NCI-H345 (cell line): ENCODE results near the gene PDGFC.

Experiments used
- DNase-seq: peaks from one replicate; lab custom pipeline; 2025; lab: John Stamatoyannopoulos, UW

The PDGFC gene

DNA sequence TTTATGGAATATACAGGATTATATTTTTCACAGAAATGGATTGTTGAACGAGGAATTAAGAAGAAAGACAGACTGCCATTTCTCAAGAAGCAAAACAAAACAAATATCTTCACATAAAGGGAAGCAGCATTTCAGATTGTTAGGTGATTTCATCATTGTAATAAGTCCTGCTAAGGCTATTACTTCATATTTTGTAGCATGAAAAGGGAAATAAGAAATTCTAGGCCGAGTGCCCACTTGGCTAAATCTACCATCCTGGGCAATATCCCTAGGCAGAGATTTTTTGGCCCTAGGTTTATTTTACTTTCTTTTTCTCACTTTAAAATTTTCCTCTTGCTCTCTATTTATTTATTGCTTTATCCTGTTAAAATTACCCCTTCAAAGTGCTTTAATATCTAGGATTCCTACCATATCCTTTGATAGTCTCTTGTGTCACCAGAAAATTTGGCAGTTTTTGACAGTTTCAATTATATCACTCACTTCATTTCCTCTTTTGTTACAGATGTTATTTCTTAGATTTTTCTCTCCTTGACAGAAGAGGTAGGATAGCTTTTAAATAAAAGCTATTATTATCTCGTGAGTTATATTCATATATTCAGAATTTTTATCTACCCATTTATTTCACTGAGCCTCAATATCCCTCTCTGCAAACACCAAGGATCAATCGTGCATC, 142.3 kb downstream of the PDGFC start:
- DNase-seq, result no peak

DNA sequence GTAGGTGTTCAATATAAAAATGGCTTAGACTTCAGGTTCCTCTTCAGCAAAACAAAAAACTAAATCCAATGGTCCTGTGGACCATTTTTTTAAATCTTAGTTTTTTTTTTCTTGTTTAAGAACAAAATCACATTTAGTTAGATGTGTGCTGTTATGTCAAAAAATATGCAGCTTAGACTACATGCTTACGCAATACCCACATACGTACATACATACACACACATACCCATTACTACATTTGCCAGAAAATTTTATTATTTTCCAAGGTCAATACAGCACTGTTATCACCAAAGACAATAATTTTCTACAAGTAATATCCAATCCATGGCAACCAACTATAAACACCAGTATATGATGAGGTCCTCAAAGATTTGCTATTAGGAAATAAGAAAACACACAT, 144.1 kb downstream of the PDGFC start:
- no peak for DNase-seq

DNA sequence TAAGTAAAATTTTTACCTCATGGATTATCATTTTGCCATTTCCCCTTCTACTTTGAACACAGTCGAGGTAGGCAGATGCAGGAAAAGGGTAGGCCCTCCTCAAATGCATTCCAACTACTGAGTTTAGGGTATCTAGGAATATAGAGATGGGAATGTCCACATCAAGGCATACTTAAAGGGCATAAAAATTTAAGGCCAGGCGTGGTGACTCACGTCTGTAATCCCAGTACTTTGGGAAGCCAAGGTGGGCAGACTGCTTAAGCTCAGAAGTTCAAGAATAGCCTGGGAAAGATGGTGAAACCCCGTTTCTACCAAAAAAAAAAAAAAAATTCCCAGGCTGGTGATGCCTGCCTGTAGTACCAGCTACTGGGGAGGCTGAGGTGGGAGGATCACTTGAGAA, 146.5 kb downstream of the PDGFC start:
- no peak for DNase-seq

DNA sequence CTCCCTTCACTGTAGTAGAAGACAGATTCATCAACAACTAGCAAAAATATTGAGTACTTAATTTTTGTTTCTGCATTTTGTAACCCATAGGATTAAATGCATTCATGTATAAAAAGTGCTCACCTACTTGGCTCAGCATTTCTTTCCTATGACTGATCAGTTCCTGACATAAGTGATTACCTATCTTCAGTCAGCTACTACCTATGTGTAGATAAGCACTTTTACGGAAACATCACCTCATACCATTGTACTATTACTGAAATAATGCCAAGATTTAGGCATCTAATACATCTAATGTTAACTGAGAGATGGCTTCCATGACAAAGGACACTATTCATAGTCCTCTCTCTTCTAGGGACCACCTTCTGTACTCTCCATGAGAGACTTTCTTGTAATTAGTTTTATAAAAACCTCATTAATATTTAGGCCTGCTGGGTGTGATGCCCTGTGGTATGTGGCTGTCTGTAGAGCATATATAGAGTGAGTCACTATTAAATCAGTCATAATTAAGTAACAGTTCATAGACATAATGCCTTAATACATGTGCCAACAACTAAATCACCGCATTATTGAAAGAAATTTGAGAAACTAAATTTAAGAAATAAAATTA, 147.0 kb downstream of the PDGFC start:
- no peak for DNase-seq

DNA sequence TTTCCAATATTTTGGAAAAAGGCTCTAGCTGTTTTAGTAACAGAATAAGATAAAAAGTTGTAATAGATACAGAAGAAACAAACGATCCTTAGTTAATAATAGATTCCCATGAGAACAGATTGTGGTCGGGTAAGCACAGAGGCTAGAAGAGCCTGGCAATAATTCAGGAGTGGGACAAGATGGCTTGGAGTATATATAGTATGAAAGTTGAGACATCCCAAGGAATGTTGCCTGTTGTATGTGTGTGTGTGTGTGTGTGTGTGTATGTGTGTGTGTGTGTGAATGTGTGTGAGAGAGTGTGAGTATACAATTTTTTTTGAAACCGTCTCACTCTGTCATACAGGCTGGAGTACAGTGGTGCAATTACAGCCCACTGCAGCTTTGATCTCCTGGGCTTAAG, 150.7 kb downstream of the PDGFC start:
- no peak for DNase-seq

DNA sequence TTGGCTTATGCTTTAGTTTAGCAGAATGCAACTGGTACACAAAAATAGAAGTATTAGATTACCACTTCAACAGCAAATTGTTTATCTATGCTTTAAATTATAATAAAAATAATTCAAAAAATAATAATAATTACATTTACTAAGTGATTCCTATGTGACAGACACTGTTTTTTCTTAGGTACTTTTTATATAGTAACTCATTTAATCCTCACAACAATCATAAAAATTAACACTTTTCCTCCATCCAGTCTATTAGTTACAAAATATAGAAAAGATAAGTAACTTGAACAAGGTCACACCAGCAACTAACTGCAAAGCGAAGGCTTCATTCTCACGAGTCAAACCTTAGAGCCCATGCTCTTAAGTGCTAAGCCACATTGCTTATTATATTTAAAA, 155.2 kb downstream of the PDGFC start:
- no peak for DNase-seq

DNA sequence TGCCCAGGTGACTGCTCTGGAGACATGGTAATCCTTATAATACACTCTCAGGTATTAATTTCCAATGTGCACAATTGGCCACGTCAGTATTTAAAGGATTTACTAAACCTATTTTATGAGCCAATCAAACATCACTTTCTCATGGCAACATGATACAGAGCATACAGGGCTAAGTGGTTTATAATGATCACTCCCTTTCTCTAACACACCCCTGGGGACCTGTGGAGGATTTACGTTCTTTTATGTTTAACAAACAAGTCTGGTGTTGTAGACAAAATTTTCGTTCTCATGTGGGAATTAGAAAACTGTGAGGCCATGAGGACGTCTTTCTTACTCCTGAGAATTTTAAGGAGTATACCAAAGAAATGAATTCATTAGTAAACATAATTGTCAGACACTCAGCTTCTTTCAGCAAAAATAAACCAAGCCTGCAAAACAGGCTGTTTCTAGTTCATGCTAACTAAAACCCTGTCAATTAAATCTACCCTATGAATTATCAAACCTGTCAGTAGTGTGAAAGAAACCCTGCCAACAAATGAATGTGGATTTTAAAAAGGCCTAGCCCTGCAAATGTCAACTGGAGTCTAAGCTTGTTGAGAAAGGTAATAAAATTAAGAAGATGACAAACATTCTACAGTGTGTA, 155.8 kb downstream of the PDGFC start:
- peak; percentile 83 for DNase-seq

DNA sequence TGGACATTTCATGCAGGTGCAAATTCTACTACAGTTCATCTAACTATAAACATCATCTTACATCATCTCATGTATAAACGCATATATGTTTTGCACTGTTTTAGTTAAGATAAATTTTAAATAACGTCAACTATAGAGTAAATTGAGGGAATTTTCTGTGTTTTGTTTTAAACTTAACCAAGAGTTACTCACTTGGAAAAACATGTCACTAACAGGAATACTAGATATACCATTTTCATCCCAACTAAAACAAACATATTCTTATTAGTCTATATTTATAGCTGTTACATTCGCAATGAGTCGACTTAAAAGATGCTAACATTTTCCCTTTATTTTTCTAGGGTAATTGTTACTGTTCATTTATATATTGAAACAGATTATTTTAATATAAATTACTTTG, 159.6 kb downstream of the PDGFC start:
- DNase-seq, result no peak

DNA sequence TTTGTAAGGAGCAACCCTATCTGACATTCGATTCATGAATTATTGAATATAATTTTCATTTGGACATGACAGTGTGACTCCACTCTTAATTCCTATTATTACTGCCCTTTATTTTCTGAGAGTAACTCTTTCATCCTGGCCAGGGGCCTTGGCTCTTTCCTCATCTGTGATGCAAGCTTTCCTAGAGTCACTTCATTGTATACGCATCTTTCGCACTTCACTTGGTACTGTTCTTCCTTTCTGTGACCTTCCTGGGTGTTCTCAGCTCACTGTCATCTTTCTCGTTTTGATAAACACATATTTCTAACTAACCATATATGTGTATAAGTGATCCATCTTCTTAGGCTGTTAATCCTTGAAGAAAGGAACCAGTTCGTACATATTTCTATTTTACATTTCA, 160.3 kb downstream of the PDGFC start:
- DNase-seq, result no peak

DNA sequence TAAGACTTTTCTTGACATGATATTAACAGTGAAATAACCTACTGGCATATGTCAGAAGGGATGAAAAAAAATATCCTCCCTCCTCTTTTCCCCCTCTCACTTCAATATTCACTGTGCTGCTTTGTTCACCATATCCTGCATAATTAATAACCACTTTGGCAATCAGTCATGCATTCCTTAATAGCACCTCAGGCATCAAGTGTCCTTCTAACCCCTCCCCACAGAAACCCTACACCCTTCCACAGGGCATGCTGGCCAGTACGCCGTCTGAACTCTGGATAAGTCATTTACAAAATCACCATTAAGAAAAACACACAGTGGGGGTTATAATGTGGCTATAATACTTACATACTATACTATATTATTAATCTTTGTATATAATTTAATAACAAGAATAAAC, 165.9 kb downstream of the PDGFC start:
- DNase-seq, result no peak

DNA sequence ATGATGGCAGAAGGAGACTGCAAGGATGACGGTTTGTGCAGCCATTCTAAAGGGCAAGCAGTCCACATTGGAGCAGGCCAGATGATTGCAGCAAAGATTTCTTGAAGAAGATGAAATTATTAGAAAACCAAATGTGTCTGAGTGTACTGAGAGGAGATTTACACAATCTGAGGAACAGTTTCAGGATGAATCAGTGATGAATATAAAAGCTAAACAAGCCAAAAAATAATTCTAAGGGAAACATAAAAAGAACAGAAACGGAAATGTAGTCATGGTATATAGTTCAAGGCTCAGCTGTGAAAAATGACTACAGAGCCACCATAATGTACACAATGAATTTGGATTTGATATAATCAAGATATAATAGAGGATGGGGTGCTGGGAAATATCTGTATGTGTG, 168.5 kb downstream of the PDGFC start:
- DNase-seq, result no peak

DNA sequence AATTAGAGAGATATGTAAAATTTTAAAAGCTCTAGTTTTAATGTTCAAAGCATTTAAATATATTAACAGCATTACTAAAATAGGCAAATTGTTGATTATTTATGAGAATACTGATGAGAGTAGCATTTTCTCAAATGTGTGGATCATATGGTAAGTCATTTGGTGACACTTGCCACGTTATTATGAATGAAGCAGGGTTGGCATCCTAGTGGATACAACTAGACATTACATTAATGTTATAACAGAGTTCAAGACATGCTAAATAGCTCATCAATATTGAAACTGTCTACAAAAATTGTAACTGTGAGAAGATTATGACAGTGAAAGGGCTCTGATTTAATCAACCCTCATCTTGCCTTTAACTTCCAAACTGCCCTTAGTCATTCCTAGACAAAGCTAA, 171.1 kb downstream of the PDGFC start:
- no peak for DNase-seq

DNA sequence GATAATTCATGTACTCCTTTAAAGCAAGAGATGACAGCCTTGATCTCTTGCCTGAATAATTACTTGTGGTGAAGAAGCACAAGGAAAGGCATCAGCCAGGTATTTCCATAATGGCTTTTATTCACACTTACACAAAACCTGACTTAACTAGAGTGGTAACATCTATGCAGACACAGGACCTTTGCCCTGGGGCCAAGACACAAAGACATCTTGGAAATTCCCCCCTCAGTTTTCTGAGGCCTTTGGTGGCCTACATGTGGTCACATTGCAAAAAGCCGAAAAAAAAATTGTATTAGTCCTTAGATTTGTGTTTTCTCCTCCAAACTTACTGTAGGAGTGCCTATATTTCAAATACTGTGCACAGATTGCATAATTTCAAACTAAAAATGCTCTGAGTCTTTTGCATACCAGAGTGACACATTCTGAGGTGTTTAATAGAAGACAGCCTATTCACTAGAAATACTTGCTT, 172.4 kb downstream of the PDGFC start:
- no peak for DNase-seq

DNA sequence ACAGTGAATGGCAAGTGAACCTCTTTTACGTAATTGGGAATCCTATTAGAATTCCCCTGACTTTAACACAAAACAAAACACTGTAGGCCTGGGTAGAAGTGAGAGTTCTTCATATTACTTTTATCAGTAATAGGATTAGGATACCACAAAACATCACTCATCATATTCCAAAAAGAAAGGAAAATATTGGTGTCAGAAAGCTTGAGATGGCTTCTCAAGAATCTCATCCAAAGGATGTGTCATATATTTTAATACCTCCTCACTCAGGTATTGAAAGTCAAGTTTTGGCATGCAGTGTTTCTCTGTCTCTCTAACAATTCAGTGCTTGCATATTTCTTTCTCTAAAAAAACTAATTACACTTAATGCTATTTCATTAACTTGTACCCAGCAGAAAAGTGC, 173.2 kb downstream of the PDGFC start:
- DNase-seq, result no peak

DNA sequence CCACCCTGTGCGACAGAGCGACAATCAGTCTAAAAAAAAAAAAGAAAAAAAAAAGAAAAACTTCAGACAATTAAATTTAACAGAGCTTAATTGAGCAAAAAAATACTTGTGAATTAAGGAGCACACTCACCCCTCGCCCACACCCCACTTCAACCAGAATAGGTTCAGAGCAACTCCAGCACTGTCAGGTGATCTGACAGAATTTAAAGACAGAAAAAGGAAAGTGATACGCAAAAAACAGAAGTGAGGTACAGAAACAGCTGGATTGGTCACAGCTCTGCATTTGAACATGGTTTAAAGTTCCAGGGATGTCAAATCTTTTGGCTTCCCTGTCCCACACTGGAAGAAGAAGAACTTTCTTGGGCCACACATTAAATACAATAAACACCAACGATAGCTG, 174.4 kb downstream of the PDGFC start:
- no peak for DNase-seq

DNA sequence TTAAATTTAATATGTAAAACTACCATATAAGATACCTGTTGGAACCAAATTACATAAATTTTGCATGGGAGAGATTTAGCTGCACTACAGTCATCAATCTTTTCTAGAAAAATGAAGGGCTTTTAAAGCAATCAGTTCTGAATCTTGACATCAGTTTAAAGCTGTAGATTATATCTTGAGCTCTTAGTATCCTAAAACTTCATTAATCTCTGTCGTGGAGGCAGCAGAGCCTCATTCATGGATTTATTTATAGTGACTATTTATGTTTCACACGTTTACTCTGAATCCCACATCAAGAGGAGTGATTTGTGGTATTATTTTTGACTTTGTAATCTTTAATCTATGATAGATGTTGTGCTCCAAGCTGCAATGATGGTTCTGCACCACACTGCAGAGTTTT, 175.9 kb downstream of the PDGFC start:
- DNase-seq, result no peak

DNA sequence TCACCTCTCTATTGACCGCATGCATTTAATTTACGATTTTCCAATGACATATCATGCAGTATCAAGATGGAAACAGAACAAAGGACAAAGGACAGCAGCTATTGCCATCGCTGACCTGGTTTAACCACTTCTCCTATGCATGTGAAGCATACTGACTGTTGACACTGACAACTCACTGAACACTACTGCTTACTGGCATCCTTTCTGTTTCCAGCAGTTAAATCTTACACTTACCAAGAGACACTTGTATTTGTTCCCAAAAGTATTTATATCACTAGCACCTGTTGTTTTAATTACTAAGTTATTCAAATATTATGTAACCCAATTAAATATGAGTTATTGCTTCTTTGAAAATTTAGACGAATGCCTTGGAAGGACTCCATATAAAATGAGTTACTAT, 176.7 kb downstream of the PDGFC start:
- no peak for DNase-seq

DNA sequence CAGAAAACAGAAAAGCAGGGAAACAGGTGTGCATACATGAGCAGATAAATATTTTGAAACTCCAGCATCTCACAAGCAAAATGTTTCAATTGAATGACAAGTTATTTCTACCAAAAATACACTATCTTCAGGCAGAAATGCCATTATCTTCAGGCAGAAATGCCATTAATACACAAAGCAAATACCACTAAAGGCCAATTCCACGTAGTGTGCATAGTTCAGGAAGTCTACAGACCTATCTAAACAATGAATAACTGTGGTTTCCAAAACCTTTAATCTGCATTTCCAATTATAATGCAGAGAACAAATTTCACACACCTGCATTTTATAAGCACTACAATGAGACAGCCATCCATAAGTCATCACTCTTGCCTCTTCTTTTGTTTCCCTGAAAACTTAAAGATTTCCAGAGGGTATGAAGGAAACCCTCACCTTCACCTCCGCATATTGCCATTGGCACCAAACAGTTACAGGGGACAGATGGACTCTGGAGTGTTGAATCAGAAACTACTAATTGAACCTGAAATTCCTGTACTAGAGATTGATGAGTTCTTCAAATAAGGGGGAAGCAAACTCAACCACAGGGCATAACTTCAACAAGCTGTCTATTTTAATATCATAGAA, 179.0 kb downstream of the PDGFC start:
- DNase-seq, result no peak

DNA sequence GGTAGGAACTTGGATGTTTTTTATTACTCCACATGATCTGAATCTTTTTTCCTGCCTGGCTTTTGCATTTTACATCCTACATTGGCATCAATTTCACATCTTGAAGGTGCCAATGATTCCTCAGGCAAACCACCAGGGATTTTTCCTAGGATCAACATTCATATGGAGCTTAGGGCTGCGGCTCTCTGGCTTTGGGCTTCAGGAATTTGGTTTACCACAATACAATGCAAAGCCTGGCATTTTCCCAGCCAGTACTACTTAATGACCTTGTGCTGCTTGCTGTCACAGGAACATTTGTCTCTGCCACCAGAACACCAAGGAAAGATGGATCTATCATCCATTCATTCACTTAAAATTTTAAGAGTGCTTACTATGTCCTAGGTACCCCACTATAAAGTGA, 180.7 kb downstream of the PDGFC start:
- no peak for DNase-seq

DNA sequence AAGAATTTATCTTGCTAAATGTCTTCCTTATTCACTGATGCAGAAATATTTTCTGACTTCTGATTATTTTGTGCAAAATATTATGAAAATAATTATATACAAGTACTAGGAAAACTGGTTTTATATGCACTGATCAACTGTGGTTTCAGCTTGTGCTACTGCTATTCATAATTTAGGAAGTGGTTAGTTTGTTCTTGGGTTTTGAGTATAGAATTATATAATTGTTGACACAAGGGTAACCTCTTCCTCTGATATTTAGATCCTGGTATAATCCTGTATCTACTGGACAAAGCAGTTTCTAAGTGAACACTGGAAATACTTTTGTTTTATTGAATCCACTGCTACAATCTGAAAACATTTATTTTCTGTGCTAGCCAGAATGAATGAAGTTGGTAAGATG, 182.8 kb downstream of the PDGFC start:
- no peak for DNase-seq

DNA sequence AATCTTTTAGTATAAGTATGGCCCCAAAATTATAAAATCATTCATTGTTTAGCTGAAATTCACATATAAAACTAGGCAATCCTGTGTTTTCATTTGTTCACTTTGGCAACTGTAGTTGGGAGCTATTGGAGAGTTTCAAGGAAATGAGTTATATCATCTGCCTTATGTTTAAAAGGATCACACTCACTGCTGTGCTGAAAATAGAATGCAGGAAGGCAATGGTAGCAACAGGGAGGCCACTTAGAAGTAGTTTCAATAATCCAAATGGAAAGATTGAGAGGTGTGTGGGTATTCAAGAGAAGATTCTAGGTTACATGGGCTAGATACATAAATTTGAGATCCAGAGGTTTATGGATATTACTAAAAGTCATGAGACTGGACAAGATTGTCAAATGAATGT, 184.9 kb downstream of the PDGFC start:
- no peak for DNase-seq

DNA sequence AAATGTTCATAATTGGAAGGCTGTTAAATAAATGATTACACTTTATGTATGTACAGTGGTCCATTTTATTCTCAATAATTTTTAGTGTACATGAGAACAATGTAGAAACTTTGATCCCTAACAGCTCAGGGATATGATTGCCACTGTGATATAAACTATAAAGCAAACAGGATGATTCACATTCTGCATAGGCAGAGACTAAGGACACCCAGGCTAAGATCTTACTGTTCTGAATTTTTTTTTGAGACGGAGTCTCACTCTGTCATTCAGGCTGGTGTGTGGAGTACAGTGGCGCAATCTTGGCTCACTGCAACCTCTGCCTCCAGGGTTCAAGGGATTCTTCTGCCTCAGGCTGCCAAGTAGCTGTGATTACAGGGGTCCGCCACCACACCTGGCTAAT, 186.6 kb downstream of the PDGFC start:
- DNase-seq, result no peak

DNA sequence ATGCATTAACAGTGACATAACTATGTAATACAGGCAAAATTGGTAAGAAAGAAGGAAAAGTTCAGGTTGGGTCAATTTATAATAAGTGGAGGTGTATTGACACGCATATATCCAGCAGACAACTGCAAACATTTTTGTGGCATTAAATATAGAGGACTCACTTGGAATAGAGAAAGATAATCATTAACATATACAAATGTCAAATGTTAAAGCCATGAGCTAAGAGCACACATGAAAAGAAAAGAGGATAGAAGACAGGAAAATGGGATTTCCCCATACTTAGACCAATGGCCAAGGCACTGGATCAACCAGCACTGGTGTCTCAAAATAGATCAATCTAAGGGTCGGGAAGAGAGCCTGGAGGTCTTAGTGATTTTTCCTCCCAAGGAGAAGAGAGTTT, 187.6 kb downstream of the PDGFC start:
- no peak for DNase-seq
